GM18511 (cell line): ENCODE data around the gene HMG20B.
"Not testable (repeated sequence)": the region's sequence is repeated elsewhere in the genome, so short reads cannot be mapped to it uniquely, and the experiment has no call there.

Source experiments
- ATAC-seq: cut with Tn5 transposase; IDR thresholded peaks from one replicate; pipeline ENCODE4 v1.9.1; 2021; ENCODE audit warnings: mild to moderate bottlenecking, moderate library complexity; ENCODE audit not compliant: unreplicated experiment

Gene HMG20B

GRCh38 chr19:3578390-3578789 is 5.6 kb downstream of the HMG20B start:
- no peak for ATAC-seq

GRCh38 chr19:3580156-3580934 is 7.6 kb downstream of the HMG20B start:
- no peak for ATAC-seq

DNA sequence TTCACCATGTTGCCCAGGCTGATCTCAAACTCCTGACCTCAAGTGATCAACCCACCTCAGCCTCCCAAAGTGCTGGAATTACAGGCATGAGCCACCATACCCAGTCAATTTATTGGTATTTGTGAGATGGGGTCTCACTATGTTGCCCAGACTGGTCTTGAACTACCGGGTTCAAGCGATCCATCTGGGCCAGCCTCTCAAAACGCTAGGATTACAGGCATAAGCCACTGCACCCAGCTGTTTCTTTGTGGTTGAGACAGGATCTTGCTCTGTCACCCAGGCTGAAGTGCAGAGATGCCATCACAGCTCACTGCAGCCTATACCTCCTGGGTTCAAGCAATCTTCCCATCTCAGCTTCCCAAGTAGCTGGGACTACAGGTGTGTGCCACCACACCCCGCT is 9.0 kb downstream of the HMG20B start:
- ATAC-seq: not testable (repeated sequence)

DNA sequence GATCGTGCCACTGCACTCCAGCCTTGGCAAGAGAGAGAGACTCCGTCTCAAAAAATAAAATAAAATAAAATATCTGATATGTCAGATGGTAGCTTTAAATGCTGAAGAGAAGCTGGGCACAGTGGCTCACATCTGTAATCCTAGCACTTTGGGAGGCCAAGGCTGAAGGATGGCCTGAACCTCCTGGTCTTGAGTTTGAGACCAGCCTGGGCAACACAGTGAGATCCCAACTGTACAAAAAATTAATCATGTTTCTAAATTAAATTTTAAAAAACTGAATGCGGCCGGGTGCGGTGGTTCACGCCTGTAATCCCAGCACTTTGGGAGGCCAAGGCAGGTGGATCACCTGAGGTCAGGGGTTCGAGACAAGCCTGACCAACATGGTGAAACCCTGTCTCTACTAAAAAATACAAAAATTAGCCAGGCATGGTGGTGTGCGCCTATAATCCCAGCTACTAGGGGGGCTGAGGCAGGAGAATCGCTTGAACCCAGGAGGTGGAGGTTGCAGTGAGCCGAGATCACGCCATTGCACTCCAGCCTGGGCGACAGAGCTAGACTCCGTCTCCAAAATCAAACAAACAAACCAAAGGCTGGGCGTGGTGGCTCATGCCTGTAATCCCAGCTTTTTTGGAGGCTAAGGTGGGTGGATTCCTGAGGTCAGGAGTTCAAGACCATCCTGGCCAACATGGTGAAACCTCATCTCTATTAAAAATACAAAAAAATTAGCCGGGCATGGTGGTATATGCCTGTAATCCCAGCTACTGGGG is 11.5 kb downstream of the HMG20B start:
- ATAC-seq: not testable (repeated sequence)

DNA sequence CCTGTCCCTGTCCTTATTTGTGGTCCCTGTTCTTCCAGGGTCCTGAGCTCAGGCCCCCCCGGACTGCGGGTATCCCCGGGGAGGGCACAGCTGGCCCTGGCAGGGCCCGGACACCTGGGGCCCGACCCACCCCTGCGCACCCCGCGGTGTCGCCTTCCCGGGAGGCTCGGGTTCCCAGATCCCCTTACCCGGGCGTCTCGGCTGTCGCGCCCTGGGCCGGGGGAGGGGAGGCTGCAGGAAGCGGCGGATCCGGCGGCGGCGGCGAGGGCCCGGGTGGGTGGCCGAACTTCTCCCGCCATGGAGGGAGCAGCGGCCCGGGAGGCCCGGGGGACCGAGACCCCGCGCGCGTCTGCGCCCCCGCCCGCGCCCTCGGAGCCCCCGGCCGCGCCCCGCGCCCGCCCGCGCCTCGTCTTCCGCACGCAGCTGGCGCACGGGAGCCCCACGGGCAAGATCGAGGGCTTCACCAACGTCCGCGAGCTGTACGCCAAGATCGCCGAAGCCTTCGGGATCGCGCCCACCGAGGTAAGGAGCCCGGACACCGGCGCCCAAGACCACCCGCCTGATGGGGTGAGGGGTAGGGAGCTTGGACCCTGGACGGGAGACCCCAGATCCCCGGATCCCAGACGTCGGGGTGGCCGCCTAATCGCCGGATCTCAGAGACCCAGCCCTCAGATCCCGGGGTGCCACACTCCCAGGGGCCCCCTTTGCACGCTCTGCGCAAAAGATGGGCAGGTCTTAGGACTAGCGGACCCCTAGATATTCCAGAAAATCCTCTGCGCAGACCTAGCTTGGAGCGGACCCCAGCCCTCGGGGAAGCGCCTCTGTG is 12.8 kb downstream of the HMG20B start, which contains the start of gene GIPC3:
GIPC3 (plus strand) TSS at position 178 of the 826 bp plus-strand sequence; CDS start at position 298, 120 bp downstream.
- no peak for ATAC-seq

- no peak for ATAC-seq
Observed at GRCh38 chr19:3586127-3586626, 13.4 kb downstream of the HMG20B start.

DNA sequence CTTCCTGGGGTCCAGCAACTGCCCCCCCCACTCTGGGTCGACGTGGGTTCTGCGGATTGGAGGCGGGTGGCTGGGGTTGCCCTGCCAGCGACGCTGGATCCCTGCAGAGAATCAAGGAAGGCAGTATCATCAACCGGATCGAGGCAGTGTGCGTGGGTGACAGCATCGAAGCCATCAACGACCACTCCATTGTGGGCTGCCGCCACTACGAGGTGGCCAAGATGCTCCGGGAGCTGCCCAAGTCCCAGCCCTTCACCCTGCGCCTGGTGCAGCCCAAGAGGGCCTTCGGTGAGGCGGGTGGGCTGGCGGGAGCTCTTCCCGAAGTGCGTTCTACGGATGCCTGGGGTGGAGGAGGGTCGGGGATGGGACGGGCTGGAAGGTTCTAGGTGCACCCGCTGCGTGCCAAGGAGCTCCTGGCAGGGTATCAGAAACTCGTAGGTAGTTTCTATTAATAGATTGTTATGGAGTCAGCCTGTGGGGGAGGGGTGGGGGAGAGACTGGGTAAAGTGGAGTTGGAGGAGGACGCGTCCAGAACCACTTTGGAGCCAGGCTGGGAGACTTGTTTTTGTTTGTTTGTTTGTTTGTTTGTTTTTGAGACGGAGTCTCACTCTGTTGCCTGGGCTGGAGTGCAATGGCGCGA is 14.1 kb downstream of the HMG20B start:
- no peak for ATAC-seq

DNA sequence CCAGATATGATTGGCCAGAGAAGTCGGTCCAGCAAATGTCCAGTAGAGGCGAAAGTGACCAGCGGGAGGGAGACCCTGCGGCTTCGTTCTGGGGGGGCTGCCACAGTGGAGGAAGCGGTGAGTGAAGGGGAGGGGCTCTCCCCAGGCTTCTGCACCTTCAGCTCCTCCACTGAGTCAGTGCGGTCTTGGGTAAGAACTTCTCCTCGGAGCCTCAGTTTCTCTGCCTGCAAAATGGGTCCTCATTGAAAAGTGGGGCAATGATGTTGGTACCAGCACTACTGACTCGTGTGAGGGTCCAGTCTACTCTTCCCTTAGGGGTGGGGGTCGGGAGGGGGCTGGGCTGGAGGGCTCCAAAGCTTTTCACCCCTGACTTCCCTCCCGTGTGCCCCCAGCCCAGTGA is 16.7 kb downstream of the HMG20B start:
- no peak for ATAC-seq

DNA sequence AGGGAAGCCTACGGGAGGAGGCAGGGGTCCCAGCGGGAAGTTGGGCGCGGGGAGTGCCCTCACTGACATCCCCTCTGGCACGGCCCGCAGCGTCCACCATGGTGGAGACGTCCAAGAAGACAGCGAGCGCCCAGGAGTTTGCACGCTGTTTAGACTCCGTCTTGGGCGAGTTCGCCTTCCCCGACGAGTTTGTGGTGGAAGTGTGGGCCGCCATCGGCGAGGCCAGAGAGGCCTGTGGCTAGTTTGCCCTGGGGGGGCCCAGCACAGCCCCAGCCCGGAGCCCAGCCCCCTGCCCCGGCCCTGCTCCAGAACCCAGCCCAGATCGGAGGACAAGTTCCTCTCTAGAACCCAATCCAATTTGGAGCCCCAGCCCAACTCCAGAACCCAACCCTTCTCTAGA is 17.2 kb downstream of the HMG20B start:
- no peak for ATAC-seq

DNA sequence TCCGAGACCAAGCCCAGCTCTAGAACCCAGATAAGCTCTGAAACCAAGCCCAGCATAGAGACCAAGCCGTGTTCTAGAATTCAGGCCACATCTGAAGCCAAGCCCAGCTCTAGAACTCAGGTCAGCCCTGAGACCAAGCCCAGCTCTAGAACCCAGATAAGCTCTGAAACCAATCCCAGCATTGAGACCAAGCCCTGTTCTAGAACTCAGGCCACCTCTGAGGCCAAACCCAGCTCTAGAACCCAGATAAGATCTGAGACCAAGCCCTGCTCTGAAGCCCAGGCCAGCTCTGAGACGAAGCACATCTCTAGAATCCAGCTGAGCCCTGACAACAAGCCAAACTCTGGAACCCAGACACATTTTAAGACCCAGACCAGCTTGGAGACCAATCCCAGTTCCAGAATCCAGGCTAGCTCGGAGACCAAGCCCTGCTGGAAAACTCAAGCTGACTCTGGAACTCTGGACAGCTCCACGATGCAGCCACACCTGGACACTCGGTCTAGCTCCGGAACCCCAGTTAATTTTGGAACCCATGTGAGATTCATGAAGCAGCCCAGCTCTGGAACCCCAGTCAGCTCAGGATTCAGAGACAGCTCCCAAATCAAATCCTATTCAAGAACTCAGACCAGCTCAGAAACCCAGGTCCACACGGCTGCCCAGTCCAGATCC is 18.4 kb downstream of the HMG20B start:
- no peak for ATAC-seq

- no peak for ATAC-seq
Observed at GRCh38 chr19:3591876-3592613, 19.3 kb downstream of the HMG20B start.

GRCh38 chr19:3593156-3593555 is 20.4 kb downstream of the HMG20B start:
- no peak for ATAC-seq

DNA sequence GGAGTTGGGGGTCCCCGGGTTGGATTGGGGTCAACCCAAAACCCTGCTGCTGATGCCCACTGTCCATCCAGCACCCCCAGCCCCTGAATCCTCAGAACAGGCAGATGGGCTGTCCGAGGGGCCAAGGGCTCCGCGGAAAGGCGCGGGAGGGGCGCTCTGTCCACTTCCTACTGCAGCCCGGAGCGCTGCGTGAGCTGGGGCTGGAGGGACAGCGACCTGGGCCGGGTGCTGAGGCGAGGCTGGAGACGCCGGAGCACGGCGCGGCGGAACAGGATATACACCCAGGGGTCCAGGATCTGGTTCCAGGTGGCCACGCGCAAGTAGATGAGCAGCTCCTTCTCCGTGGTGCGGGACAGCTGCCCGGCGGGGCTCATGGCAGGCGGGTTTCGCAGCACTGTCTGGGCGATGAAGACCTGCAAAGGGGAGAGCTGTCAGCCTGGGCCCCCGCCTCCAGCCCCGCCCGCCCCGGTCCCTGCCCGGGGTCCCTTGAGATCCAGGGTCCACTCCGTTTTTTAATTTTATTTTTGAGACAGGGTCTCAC is 22.8 kb downstream of the HMG20B start:
- no peak for ATAC-seq

DNA sequence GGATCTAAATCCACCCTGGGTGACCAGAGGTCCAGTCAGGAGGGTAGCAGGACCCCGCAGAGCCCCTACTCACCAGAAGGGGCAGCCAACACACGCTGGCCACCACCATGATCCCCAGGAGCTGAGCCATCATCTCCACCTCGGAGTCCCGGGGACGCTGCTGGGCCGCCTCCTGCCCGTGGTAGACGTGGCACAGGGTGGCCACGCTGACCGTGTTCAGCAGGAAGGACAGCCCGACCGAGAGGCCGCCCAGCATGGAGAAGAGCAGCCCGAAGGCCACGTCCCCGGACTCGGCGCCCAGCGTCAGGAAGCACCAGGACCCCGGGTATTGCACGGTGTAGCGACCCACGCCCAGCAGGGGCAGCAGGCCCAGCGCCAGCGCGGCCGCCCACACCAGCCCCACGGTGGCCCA is 27.0 kb downstream of the HMG20B start:
- ATAC-seq: no peak

- no peak for ATAC-seq
Observed at GRCh38 chr19:3601021-3601420, 28.3 kb downstream of the HMG20B start.

GRCh38 chr19:3603121-3603811 is 30.5 kb downstream of the HMG20B start:
- no peak for ATAC-seq

GRCh38 chr19:3604227-3604986 is 31.7 kb downstream of the HMG20B start:
- no peak for ATAC-seq

- ATAC-seq: no peak
Observed at GRCh38 chr19:3604987-3605343, 32.2 kb downstream of the HMG20B start.
